ENCODE data around the gene IFI16. TPM values are rescaled to one million over a fixed set of nuclear protein-coding genes. Genes with fewer than 3 reads are reported as not detected.

The IFI16 gene
- total and polyA plus RNA-seq, 4 donors: 36.6 to 174 (median 110) TPM

DNA sequence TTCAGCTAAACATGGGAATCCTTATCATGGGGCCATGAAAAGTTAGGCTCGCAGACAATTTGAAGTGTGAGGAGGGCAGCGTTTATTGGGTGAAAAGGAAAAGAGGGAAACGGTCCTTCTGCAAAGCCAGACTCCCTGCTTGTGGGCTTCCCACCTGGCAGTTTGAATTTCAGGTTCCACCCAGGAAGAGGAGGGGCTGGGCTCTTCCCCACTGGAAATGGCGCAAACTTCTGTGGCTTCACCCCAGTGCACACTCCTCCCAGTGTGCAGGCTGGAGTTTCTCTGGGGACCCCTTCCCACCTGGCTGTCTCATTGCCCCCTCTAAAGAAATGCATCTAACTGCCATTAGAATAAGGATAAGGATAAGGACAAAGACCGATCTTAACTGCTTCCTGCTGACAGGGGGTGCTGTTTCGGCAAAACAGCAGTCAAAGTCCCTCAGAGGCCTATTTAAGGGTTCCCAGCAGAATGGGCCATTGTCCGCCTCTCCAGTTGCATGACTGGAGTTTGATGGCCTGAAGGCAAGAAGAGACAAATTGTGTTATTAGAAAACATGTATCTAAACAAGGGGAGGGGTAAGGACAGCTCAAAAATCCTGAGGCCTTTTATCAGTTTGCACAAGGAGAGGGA is 46.5 kb downstream of the IFI16 start:
- intact Hi-C loops (cut with DNase I): no loop called here
- Histone ChIP-seq H3K4me3 (ENCODE audit: low read length in 2 of 2) (no peak overlapping the region), H3K27ac (ENCODE audit: low read depth in 1 of 2, low read length in 2 of 2) (no peak overlapping the region), H3K36me3 (ENCODE audit: control insufficient read depth in 1 of 2, insufficient read depth in 2 of 2, low read length in 1 of 2) (peaks cover 0 to 4% of the 10 kb centered on the region in 2 donors), H3K4me1 (ENCODE audit: control insufficient read depth in 1 of 2, insufficient read depth in 2 of 2, low read length in 2 of 2) (no peaks in the 10 kb centered on the region), H3K27me3 (ENCODE audit: control insufficient read depth in 1 of 2, insufficient read depth in 2 of 2, low read length in 1 of 2) (no peaks in the 10 kb centered on the region), H3K9me3 (ENCODE audit: control insufficient read depth, low read length) (no peaks in the 10 kb centered on the region)
- 88 to 91% methylated on average over 7 of the region's 7 CpGs for WGBS, 2 donors
- no peak for DNase-seq
- no peak for ATAC-seq (ENCODE audit: low FRiP score)

GRCh38 chr1:159058751-159059150 is 49.0 kb downstream of the IFI16 start:
- H3K36me3 ChIP-seq (ENCODE audit: control insufficient read depth in 1 of 2, insufficient read depth in 2 of 2, low read length in 1 of 2): peaks cover 0 to 4% of the 10 kb centered on the region in 2 donors
- H3K27me3 ChIP-seq (ENCODE audit: control insufficient read depth in 1 of 2, insufficient read depth in 2 of 2, low read length in 1 of 2): no peaks in the 10 kb centered on the region
- intact Hi-C loops (cut with DNase I): no loop called here
- H3K4me3 ChIP-seq (ENCODE audit: low read length in 2 of 2): no peak overlapping the region
- WGBS, 2 donors: 84 to 85% methylated on average over 7 of the region's 7 CpGs
- ATAC-seq (ENCODE audit: low FRiP score) (no peak), DNase-seq (no peak)
- H3K27ac ChIP-seq (ENCODE audit: low read depth in 1 of 2, low read length in 2 of 2): no peak overlapping the region
- no peaks in the 10 kb centered on the region for H3K9me3 ChIP-seq (ENCODE audit: control insufficient read depth, low read length)
- no peaks in the 10 kb centered on the region for H3K4me1 ChIP-seq (ENCODE audit: control insufficient read depth in 1 of 2, insufficient read depth in 2 of 2, low read length in 2 of 2)

GRCh38 chr1:159065106-159065505 is 55.4 kb downstream of the IFI16 start:
- H3K4me1 ChIP-seq (ENCODE audit: control insufficient read depth in 1 of 2, insufficient read depth in 2 of 2, low read length in 2 of 2): no peaks in the 10 kb centered on the region
- DNase-seq (no peak), ATAC-seq (ENCODE audit: low FRiP score) (no peak)
- no peak overlapping the region for H3K27ac ChIP-seq (ENCODE audit: low read depth in 1 of 2, low read length in 2 of 2)
- H3K36me3 ChIP-seq (ENCODE audit: control insufficient read depth in 1 of 2, insufficient read depth in 2 of 2, low read length in 1 of 2): no peaks in the 10 kb centered on the region
- intact Hi-C loops (cut with DNase I): no loop called here
- 95 to 96% methylated on average over 8 of the region's 8 CpGs for WGBS, 2 donors
- H3K4me3 ChIP-seq (ENCODE audit: low read length in 2 of 2): no peak overlapping the region
- no peaks in the 10 kb centered on the region for H3K9me3 ChIP-seq (ENCODE audit: control insufficient read depth, low read length)
- H3K27me3 ChIP-seq (ENCODE audit: control insufficient read depth in 1 of 2, insufficient read depth in 2 of 2, low read length in 1 of 2): no peaks in the 10 kb centered on the region

GRCh38 chr1:159066108-159066507 is 56.4 kb downstream of the IFI16 start:
- Histone ChIP-seq H3K36me3 (ENCODE audit: control insufficient read depth in 1 of 2, insufficient read depth in 2 of 2, low read length in 1 of 2) (no peaks in the 10 kb centered on the region), H3K4me1 (ENCODE audit: control insufficient read depth in 1 of 2, insufficient read depth in 2 of 2, low read length in 2 of 2) (no peaks in the 10 kb centered on the region), H3K27ac (ENCODE audit: low read depth in 1 of 2, low read length in 2 of 2) (no peak overlapping the region), H3K4me3 (ENCODE audit: low read length in 2 of 2) (no peak overlapping the region), H3K9me3 (ENCODE audit: control insufficient read depth, low read length) (no peaks in the 10 kb centered on the region), H3K27me3 (ENCODE audit: control insufficient read depth in 1 of 2, insufficient read depth in 2 of 2, low read length in 1 of 2) (no peaks in the 10 kb centered on the region)
- no peak for ATAC-seq (ENCODE audit: low FRiP score)
- WGBS, 2 donors: 70 to 81% methylated on average over 4 of the region's 4 CpGs
- no peak for DNase-seq
- intact Hi-C loops (cut with DNase I): no loop called here

GRCh38 chr1:159067699-159068621 is 58.3 kb downstream of the IFI16 start:
- ATAC-seq (ENCODE audit: low FRiP score): no peak
- intact Hi-C loops (cut with DNase I): no loop called here
- Histone ChIP-seq H3K36me3 (ENCODE audit: control insufficient read depth in 1 of 2, insufficient read depth in 2 of 2, low read length in 1 of 2) (no peaks in the 10 kb centered on the region), H3K4me1 (ENCODE audit: control insufficient read depth in 1 of 2, insufficient read depth in 2 of 2, low read length in 2 of 2) (no peaks in the 10 kb centered on the region), H3K27ac (ENCODE audit: low read depth in 1 of 2, low read length in 2 of 2) (no peak overlapping the region), H3K9me3 (ENCODE audit: control insufficient read depth, low read length) (no peaks in the 10 kb centered on the region), H3K4me3 (ENCODE audit: low read length in 2 of 2) (no peak overlapping the region), H3K27me3 (ENCODE audit: control insufficient read depth in 1 of 2, insufficient read depth in 2 of 2, low read length in 1 of 2) (no peaks in the 10 kb centered on the region)
- 64 to 65% methylated on average over 6 of the region's 6 CpGs for WGBS, 2 donors
- no peak for DNase-seq

GRCh38 chr1:159068886-159069285 is 59.2 kb downstream of the IFI16 start:
- WGBS, 2 donors: 78 to 82% methylated on average over 2 of the region's 2 CpGs
- Histone ChIP-seq H3K27ac (ENCODE audit: low read depth in 1 of 2, low read length in 2 of 2) (no peak overlapping the region), H3K9me3 (ENCODE audit: control insufficient read depth, low read length) (no peaks in the 10 kb centered on the region), H3K4me1 (ENCODE audit: control insufficient read depth in 1 of 2, insufficient read depth in 2 of 2, low read length in 2 of 2) (no peaks in the 10 kb centered on the region), H3K36me3 (ENCODE audit: control insufficient read depth in 1 of 2, insufficient read depth in 2 of 2, low read length in 1 of 2) (no peaks in the 10 kb centered on the region), H3K4me3 (ENCODE audit: low read length in 2 of 2) (no peak overlapping the region), H3K27me3 (ENCODE audit: control insufficient read depth in 1 of 2, insufficient read depth in 2 of 2, low read length in 1 of 2) (no peaks in the 10 kb centered on the region)
- intact Hi-C loops (cut with DNase I): no loop called here
- ATAC-seq (ENCODE audit: low FRiP score) (no peak), DNase-seq (no peak)

DNA sequence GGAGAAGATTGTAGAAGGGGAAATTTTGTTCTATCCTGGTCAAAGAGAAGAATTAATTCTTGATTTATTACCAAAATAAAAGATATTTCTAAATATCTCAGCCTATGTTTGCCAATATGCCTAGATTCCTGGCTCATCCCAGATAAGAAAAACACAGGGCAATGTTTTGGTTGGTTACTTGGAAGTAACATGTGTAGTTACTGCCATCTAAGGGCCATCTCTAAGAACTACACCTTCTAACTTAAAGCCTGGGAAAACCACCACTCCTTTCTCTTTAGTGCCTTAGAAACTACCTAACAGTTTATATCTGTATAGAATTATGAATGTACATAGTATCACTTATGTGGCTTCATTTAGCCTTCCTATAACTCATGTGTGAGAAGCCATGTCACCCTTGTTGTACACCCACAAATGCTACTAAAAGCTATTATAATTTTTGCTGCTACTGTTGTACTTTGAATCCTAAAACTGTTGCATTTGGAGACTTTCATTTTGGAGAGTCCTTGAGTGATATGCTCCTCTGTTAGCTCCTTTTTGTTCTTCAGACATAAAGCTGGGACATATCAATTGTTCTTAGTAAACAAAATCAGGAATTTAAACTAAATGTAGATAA is 62.4 kb downstream of the IFI16 start:
- ATAC-seq (ENCODE audit: low FRiP score): peak; percentile 85
- Histone ChIP-seq H3K9me3 (ENCODE audit: control insufficient read depth, low read length) (no peaks in the 10 kb centered on the region), H3K27me3 (ENCODE audit: control insufficient read depth in 1 of 2, insufficient read depth in 2 of 2, low read length in 1 of 2) (no peaks in the 10 kb centered on the region), H3K4me3 (ENCODE audit: low read length in 2 of 2) (no peak overlapping the region), H3K27ac (ENCODE audit: low read depth in 1 of 2, low read length in 2 of 2) (no peak overlapping the region), H3K4me1 (ENCODE audit: control insufficient read depth in 1 of 2, insufficient read depth in 2 of 2, low read length in 2 of 2) (no peaks in the 10 kb centered on the region), H3K36me3 (ENCODE audit: control insufficient read depth in 1 of 2, insufficient read depth in 2 of 2, low read length in 1 of 2) (no peaks in the 10 kb centered on the region)
- intact Hi-C loops (cut with DNase I): loop anchor here in 1 of 2 donors (10.0 kb wide), 1 partner anchor 867 kb away; no protein-coding TSS in a partner anchor
- no peak for DNase-seq

- Histone ChIP-seq H3K4me3 (ENCODE audit: low read length in 2 of 2) (no peak within 1 kb of the TSS), H3K27me3 (ENCODE audit: control insufficient read depth in 1 of 2, insufficient read depth in 2 of 2, low read length in 1 of 2) (no peaks in the 10 kb centered on the region), H3K36me3 (ENCODE audit: control insufficient read depth in 1 of 2, insufficient read depth in 2 of 2, low read length in 1 of 2) (no peaks in the 10 kb centered on the region), H3K9me3 (ENCODE audit: control insufficient read depth, low read length) (no peaks in the 10 kb centered on the region), H3K4me1 (ENCODE audit: control insufficient read depth in 1 of 2, insufficient read depth in 2 of 2, low read length in 2 of 2) (no peaks in the 10 kb centered on the region), H3K27ac (ENCODE audit: low read depth in 1 of 2, low read length in 2 of 2) (no peak within 1 kb of the TSS)
- intact Hi-C loops (cut with DNase I): loop anchor here in 1 of 2 donors (10.0 kb wide), 1 partner anchor 872 kb away; no protein-coding TSS in a partner anchor
- no peak for DNase-seq
- ATAC-seq (ENCODE audit: low FRiP score): no peak
- 35 to 60% methylated on average over 6 of the region's 6 CpGs for WGBS, 2 donors
These were observed 66.9 kb downstream of the IFI16 start, which contains the start of gene AIM2 for GRCh38 chr1:159076438-159077119. Gene AIM2 (minus strand): TSS chr1:159076766. CDS start chr1:159073499, 3,267 bp downstream.

Data from aorta (tissue), 5 donors.